ENCODE measurements around the gene CRIM1.

GRCh38 chr2:36307441-36307840, 48.1 kb upstream of the CRIM1 start:
- no peak for TF ChIP-seq CTCF (conservative IDR thresholded peaks at IDR 0.05; ENCODE audit: low read depth in 2 of 2)
- no peak for TF ChIP-seq EZH2phosphoT487 (IDR thresholded peaks at IDR 0.05; ENCODE audit: unreplicated experiment)
- TF ChIP-seq POLR2AphosphoS5 (IDR thresholded peaks at IDR 0.05; ENCODE audit: low read depth), result no peak
- no peak for TF ChIP-seq REST (IDR thresholded peaks at IDR 0.05; ENCODE audit: unreplicated experiment)
- TF ChIP-seq EZH2 (IDR thresholded peaks at IDR 0.05; ENCODE audit: low read depth, unreplicated experiment), result no peak
- no peak for TF ChIP-seq CREB1 (CRISPR knock-in tag; IDR thresholded peaks at IDR 0.05; ENCODE audit: low read depth)
- TF ChIP-seq ZNF114 (CRISPR knock-in tag; IDR thresholded peaks at IDR 0.05), result no peak
- TF ChIP-seq JUNB (IDR thresholded peaks at IDR 0.05; ENCODE audit: unreplicated experiment), result no peak
- no peak for TF ChIP-seq ZNF462 (CRISPR knock-in tag; IDR thresholded peaks at IDR 0.05)
- no peak for TF ChIP-seq ETS1 (IDR thresholded peaks at IDR 0.05)
- TF ChIP-seq STAT1 (IDR thresholded peaks at IDR 0.05; ENCODE audit: unreplicated experiment), result no peak
